T-helper 22 cell (primary cell): ENCODE data around the gene RBM28.
"Not testable (repeated sequence)": the region's sequence is repeated elsewhere in the genome, so short reads cannot be mapped to it uniquely, and the experiment has no call there.

Experiments used
- DNase-seq: peaks from one replicate; pipeline ENCODE4 v3.0.0-alpha.2; 2020; ENCODE audit warnings: low read depth

The RBM28 gene

GRCh38 chr7:128281605-128282380 lies 61.9 kb downstream of the RBM28 start:
- DNase-seq = no peak

- DNase-seq = not testable (repeated sequence)
Observed at GRCh38 chr7:128280451-128280850, 63.3 kb downstream of the RBM28 start.

GRCh38 chr7:128279124-128279713 lies 64.5 kb downstream of the RBM28 start:
- DNase-seq = no peak

GRCh38 chr7:128278366-128278765 lies 65.3 kb downstream of the RBM28 start:
- no peak for DNase-seq

- no peak for DNase-seq
Observed at GRCh38 chr7:128275681-128276080, 68.0 kb downstream of the RBM28 start.

GRCh38 chr7:128274884-128275603 lies 68.7 kb downstream of the RBM28 start:
- DNase-seq = no peak

GRCh38 chr7:128274246-128274883 lies 69.3 kb downstream of the RBM28 start:
- no peak for DNase-seq

- no peak for DNase-seq
Observed at GRCh38 chr7:128271942-128272481, 71.7 kb downstream of the RBM28 start.

GRCh38 chr7:128271471-128271941 lies 72.2 kb downstream of the RBM28 start:
- no peak for DNase-seq

GRCh38 chr7:128270826-128271272 lies 72.9 kb downstream of the RBM28 start:
- DNase-seq = no peak

- no peak for DNase-seq
Observed at GRCh38 chr7:128268233-128268632, 75.5 kb downstream of the RBM28 start.

- DNase-seq = no peak
Observed at GRCh38 chr7:128267595-128267924, 76.1 kb downstream of the RBM28 start.

GRCh38 chr7:128266883-128267594 lies 76.7 kb downstream of the RBM28 start:
- no peak for DNase-seq

GRCh38 chr7:128266529-128266882 lies 77.2 kb downstream of the RBM28 start:
- no peak for DNase-seq

- DNase-seq = no peak
Observed at GRCh38 chr7:128265906-128266300, 77.8 kb downstream of the RBM28 start.

- no peak for DNase-seq
Observed at GRCh38 chr7:128265156-128265905, 78.4 kb downstream of the RBM28 start.

GRCh38 chr7:128264477-128264876 lies 79.2 kb downstream of the RBM28 start:
- DNase-seq = no peak

GRCh38 chr7:128263420-128263819 lies 80.3 kb downstream of the RBM28 start:
- no peak for DNase-seq

- DNase-seq = no peak
Observed at GRCh38 chr7:128262273-128263028, 81.3 kb downstream of the RBM28 start.
